HCT116 (cell line): ENCODE results near the gene FKBP9.

Experiments used
- CEBPB ChIP-seq: IDR thresholded peaks from 2 replicates; pipeline ENCODE4 v1.6.1; 2012; ENCODE audit warnings: low read depth
- CTCF ChIP-seq, 3 experiments: fragments of 200-600 bp in 1 of 3; sonication (generic) in 1 of 3; IDR thresholded peaks in 2 of 3; conservative IDR thresholded peaks in 1 of 3; 2 replicates each; pipeline ENCODE4 v1.5.1; 2012 to 2017; ENCODE audit warnings: low read depth in 2 of 3, low read length in 2 of 3, antibody characterized with exemption in 1 of 3, borderline replicate concordance in 1 of 3, control low read depth in 1 of 3, mild to moderate bottlenecking in 1 of 3, mixed read lengths in 1 of 3, mixed run types in 1 of 3, moderate library complexity in 1 of 3; ENCODE audit not compliant: insufficient read depth in 1 of 3
- EGR1 ChIP-seq: IDR thresholded peaks from 2 replicates; pipeline ENCODE4 v1.6.1; 2012; ENCODE audit warnings: low read depth
- EZH2 ChIP-seq: fragments of 200-600 bp; sonication (generic); IDR thresholded peaks from 2 replicates; pipeline ENCODE4 v1.6.1; 2017; ENCODE audit warnings: antibody characterized with exemption, mixed run types
- JUND ChIP-seq: IDR thresholded peaks from 2 replicates; pipeline ENCODE4 v1.6.1; 2012
- MAX ChIP-seq: IDR thresholded peaks from 2 replicates; pipeline ENCODE4 v1.6.1; 2012
- POLR2A ChIP-seq: IDR thresholded peaks from 2 replicates; pipeline ENCODE4 v1.7.0; 2011; ENCODE audit warnings: borderline replicate concordance; ENCODE audit not compliant: insufficient read depth, insufficient read length; ENCODE audit errors: extremely low read depth
- POLR2AphosphoS5 ChIP-seq: IDR thresholded peaks from 2 replicates; pipeline ENCODE4 v1.6.1; 2011; ENCODE audit warnings: mild to moderate bottlenecking, low read depth, low read length, moderate library complexity
- RAD21 ChIP-seq: IDR thresholded peaks from 2 replicates; pipeline ENCODE4 v1.6.1; 2012; ENCODE audit warnings: low read depth, mild to moderate bottlenecking
- SIN3A ChIP-seq: IDR thresholded peaks from 2 replicates; pipeline ENCODE4 v1.6.1; 2012; ENCODE audit warnings: low read depth
- ZBTB33 ChIP-seq: IDR thresholded peaks from 2 replicates; pipeline ENCODE4 v1.6.1; 2011; ENCODE audit warnings: mild to moderate bottlenecking, low read length, moderate library complexity; ENCODE audit not compliant: insufficient replicate concordance; ENCODE audit errors: extremely low read depth
- ZNF274 ChIP-seq: fragments of 200-500 bp; sonication (Bioruptor generic); IDR thresholded peaks from 2 replicates; pipeline ENCODE4 v1.6.1; 2014; ENCODE audit warnings: mild to moderate bottlenecking, low read depth, low read length, inconsistent platforms

GRCh38 chr7:33043501-33044400 lies 86.5 kb downstream of the FKBP9 start:
- TF ChIP-seq POLR2AphosphoS5 (no peak), MAX (no peak), CTCF (IDR thresholded peaks at IDR 0.05 in 2 of 3, conservative IDR thresholded peaks at IDR 0.05 in 1 of 3; ENCODE audit: borderline replicate concordance in 1 of 3, insufficient read depth in 1 of 3, low read depth in 2 of 3, low read length in 2 of 3) (no peak), CEBPB (no peak), RAD21 (no peak), POLR2A (no peak), EZH2 (no peak), ZNF274 (no peak), SIN3A (no peak), ZBTB33 (no peak), JUND (no peak), EGR1 (no peak)
